Left lobe of liver (tissue), 2 donors: Measurements from ENCODE around the gene LRRC8D. TPM values are rescaled to one million over a fixed set of nuclear protein-coding genes. Genes with fewer than 3 reads are reported as not detected.

ENCODE experiments used
- ATAC-seq: fragments of 200-7000 bp; cut with Tn5 transposase; one replicate; pipeline ENCODE4 v1.9.1; 2020; ENCODE audit warnings: mild to moderate bottlenecking, moderate library complexity
- DNase-seq: peaks from one replicate; pipeline ENCODE4 v3.0.0-alpha.2; 2020; ENCODE audit warnings: low spot score
- total RNA-seq: library from RNA; stranded (reverse); gene quantifications from one replicate; pipeline ENCODE4 v1.2.1, GENCODE V29; 2021
- donor health status: DM: no; HTN: no; CAD: no; lungs with moderate emphysema.
- donor health status: DM: no; HTN: yes; CAD: no.

Gene LRRC8D
- total RNA-seq, 1 donor from 2014 or later = 22.1 TPM

DNA sequence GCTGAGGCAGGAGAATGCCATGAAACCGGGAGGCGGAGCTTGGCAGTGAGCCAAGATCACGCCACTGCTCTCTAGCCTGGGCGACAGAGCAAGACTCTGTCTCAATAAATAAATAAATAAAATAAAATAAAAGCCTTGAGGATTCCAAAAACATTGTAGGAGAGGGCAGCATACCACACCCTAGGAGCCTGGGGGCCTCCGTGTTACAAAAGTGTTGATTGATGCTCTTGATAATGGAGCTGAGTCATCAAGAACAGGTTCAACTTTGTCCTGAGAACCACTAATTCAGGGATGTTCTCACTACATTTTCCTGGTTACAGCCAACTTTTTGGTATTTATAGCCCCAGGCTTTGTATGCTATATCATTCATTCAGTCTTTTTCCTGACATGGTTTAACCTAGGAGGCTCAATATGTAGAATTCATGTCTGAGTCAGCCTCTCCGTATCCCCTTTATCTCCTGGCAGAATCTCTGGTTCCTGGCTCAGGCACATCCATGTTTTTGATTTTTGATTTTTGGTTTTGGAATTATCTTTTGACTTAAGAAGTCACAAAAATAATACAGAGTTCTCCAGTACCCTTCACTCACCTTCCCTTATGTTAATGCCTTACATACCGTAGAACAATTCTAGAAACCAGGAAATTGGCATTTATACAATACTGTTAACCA lies 69.4 kb downstream of the LRRC8D start:
- ATAC-seq (peak; percentile 20), DNase-seq (no peak)

DNA sequence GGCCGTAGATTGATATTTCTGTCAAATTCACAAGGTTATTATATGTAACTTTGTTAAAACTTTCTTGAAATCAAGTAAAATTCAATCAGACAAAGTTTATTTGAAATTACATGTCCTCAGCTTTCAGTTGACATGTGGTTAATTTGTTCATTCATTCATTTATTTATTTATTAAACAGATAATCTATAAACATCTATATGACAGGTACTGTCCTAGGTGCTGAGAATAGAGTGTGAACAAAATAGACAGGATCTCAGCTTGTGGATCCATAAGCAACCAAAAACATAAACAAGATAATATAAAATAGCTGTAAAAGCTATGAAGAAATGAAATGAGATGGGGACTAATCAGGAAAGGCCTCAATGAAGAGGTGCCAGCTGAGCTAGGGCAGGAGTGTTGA lies 72.0 kb downstream of the LRRC8D start:
- no peak for DNase-seq
- no peak for ATAC-seq

DNA sequence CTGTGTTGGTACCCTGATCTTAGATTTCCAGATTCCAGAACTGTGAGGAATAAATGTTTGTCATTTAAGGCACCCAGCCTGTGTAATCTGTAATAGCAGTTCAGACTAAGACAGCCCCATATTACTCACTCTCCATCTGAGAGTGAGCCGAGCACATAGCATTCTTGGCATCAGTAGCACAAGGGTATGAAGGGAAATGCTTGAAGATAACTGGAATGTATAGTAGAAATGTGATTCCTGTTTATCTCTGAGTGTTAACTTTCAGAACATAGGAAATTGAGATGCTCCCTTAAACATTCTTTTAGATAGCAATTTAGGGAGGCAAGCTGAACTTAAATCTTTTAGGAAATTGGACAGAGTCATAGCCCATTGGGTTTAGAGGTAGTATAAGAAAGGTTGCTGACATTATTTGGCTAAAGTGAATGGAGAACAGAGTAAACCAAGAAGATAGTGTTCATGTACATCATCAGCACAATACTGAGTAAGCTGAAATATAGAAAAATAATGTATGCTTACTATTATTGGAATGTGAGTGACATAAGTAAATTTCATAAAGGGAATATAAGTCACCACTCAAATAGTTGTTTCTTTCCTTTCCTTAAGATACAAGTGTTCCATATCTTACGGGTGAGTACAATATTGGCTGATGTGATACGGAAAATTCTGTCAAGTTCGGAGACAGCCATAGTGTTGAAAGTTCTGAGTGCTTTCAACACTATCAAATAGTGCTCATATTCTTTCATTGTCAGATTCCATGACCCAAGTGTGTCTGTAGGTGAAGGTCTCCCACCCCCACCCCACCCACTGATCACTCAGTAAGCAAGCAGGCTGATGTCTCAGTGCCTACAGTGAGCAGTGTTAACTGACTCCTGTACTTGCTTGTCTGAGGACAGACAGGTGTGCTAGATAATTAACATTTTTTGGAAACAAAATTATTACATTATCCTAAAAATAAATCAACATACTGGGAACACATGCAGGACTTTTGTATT lies 73.7 kb downstream of the LRRC8D start:
- no peak for ATAC-seq
- DNase-seq = no peak

DNA sequence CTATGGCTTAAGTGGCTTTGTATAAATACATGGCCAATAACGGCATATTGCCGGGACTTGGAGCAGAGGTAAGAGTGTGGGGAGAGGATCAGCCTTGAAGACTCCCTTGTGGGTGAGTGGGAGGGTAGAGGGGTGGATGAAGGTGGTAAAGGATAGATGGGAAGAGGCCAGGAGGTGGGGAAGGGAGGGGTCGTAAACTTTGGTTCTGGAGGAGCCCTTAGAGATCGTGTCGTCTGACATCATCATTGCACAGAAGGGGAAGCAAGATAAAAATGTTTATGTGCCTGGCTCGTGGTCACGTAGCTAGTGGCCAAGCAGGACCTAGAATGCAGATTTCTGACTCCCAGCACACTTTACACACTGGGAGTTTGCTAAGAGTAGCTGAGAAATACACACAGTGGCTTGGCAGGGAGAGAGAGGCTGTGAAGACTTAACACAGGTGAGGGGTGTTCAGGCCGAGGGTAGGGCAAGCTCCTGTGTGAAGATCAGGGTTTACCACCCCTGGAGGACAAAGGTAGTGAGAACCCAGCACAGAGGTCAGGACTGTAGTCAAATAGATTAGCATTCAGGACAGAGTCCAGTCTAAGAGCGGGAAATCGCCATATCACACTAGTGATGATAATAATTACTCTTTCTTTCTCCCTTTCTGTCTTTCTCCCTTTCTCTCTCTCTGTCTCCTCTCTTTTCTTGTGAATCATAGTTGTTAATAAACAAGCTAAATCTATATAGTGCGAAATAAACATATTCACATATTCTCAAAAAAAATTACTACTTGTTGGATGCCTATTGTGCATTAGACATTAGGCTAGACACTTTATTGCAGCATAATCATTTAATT lies 75.5 kb downstream of the LRRC8D start:
- DNase-seq (peak; percentile 55), ATAC-seq (peak; percentile 88)

DNA sequence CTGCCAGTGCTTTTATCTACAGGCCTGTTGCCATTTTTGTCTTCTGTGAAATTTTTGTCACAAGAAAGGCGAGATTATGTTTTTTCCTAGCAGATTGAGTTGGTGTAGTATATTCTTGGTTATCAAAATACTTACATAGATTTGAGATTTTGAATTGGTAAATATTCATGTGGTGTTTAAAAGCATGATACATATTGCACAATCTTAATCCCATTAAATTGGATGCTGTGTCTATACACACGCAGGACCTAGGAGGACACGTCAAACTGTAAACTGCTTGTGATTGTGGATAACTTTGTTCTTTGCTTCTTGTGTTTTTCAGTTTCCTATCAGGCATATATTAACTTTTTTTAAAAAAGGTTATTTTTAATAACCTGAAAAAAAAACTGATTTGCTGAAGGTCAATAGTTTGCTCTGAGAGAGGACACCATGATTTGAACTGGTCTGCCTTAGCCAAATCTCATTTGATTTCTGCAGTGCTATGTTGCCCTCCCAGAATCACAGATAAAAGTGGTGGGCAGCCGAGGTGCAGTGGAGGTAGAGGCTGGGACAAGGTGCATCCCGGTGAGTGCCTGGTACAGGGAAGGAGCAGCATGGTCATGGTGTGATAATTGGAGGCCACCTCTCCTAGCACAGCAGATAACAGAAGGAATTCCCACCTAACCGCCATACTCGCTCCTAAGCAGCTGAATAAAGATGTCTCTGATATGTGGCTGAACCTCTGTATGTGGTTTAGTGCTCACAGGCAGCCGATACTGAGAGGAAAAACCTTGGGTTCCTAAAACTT lies 76.7 kb downstream of the LRRC8D start:
- DNase-seq = no peak

DNA sequence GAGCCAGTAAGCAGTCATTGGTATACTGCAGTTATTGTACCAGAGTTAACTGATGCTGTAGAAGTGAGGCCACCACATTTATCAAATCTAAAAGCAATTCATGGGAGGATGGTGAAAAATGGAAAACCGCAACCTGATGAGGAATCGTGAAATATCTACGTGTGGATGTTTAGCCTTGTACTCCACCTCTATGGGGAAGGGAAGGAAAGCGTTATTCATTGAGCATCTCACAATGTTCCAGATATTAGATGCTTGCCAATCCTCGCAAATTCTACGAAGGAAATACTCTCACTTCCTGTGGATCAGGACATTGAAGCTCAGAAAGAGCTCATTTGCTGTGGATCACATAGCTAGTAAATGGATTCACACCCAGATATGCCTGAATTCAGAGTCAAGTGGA lies 77.3 kb downstream of the LRRC8D start:
- no peak for DNase-seq

More for the DNA sequence above, 76.7 kb downstream of the LRRC8D start:
- ATAC-seq = no peak

DNA sequence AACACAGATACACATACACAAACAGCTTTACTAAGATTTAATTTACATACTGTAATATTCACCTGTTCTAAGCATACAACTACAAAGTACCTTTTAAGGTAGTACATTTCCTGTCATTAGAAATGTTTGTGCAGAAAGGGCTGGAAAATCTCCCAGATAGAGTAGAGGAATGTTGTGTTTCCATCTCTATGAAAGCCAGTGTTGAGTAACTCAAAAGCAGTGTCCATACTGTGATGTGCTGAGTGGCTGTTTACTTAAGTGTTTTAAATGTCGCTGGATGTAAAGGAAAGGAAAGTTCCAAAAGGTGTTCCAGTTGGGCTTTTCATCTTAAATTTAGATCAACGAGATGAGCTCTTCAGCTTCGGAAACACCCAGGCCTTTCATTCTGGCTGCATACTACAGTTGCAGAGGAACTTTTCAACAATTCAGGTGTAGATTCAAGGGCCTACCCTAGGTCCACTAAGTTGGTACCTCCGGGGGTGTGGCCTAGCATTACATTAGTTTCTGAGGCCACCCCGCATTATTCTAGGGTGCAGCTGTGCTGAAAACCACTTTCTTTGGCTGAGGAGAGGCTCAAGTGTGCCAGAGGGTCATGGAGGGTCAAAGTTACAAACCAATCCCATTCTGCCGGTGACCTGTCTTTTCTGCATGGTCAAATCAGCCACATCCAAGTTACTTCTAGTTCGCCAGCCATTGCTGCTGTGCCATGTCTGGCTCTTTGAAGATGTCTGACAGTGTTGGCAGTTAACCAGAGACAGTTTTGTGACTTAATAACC lies 78.1 kb downstream of the LRRC8D start:
- ATAC-seq (peak; percentile 40), DNase-seq (no peak)

More for the DNA sequence above, 77.3 kb downstream of the LRRC8D start:
- ATAC-seq = no peak

DNA sequence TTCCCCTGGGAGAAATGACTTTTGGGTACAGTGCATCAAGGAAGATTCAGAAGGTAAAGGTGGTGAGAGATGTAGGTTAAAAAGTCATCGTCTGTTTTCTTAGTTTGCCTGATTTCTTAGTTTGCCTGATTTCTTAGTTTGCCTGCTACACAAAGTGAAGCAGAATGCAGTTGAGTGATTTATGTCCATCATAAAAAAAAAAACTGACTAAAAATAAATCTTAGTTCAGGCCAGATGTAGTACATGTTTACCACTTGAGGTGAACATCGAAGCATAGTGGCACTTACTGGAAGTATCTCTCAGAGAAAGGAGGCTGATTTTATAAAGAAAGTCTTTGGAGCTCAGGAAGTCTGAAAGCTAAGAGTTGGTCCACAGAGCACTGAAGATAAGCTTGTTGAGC lies 79.5 kb downstream of the LRRC8D start:
- DNase-seq (no peak), ATAC-seq (no peak)

DNA sequence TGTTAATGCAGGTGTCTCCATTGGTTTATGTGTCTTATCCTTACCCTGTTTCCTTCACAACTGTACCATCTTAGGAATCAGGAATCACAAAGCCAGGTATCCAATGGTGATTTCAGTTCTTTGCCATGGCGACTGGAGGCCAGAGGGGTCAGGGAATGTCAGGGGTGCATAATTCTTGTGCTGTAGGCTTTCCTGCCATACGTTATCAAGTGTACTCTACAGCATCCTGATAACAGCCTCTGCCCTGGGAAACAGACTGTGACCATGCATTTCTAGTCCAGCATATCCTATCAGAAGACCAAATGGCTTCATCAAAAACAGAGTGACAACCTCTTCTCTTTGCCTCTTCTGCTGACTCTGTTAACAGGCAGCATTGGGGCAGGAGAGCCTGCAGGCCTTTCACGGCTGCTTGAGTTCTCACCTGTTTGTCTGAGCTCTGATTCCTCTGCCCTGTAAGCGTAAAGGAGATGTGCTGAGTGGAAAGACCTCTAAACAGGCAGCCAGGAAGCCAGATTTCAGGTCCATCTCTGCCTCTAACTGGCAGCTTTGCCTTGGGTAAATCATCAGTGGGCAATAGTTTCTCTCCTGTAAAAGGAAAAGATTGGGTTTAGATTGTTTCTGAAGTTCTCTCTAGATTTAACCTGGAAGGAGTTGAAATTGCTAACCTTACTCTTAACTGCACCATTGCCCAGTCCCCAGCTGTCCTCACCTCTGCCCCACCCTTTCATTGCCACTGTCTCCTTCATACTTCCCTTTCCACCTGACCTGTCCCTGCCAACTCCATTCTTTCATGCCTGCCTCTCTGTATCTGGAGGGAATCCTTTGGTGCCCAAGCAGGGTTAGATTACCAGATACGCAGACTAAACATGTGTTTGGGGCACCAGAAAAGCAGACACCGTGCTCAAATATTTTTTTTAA lies 80.2 kb downstream of the LRRC8D start:
- no peak for DNase-seq
- no peak for ATAC-seq

DNA sequence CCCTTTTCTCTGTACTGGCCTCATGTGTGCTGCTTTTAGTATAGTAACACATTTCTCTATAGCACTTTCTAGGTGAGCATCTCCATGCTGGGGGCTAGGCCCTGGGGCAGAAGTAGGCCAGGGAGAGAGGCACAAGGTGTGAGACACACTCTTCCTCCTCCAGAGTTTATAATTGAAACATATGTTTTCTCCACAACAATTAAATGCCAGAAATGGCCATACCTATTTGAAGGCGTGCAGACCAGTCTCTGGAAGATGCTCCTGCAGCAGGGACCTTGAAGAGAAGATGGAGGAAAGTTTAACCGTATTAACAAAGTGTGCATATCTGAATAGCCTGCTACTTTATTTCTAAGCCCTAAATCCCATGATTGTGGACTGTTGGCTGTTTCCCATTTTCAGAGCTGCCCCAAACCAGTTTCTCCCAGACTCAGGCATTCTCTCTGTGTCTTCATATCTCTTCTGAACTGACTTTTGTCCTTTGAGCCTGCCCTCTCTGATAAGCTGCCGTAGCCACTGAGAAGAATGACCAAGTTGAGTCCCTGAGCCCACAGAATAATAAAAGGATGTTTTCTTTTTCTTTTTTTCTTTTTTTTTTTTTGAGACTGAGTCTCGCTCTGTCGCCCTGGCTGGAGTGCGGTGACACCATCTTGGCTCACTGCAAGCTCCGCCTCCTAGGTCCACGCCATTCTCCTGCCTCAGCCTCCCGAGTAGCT lies 81.3 kb downstream of the LRRC8D start:
- peak; percentile 83 for ATAC-seq
- peak; percentile 78 for DNase-seq

DNA sequence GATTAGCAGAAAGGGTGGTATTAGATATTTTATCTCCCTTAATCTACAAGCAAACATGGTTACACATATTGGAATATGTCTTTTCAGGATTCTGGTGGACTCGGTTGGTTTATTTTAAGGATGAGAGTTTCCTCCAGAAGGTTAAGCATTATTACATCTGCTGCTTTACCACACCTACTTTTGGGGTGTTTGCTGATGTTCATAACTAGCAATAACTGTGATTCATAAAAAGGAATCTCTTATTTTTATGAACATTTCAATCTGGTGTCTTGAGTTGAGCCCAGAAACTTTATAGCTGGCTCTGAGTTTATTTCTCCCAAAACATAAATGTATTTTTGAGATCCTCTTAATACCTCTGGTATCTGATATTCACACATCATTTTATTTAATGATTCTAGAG lies 82.7 kb downstream of the LRRC8D start:
- ATAC-seq (no peak), DNase-seq (no peak)

DNA sequence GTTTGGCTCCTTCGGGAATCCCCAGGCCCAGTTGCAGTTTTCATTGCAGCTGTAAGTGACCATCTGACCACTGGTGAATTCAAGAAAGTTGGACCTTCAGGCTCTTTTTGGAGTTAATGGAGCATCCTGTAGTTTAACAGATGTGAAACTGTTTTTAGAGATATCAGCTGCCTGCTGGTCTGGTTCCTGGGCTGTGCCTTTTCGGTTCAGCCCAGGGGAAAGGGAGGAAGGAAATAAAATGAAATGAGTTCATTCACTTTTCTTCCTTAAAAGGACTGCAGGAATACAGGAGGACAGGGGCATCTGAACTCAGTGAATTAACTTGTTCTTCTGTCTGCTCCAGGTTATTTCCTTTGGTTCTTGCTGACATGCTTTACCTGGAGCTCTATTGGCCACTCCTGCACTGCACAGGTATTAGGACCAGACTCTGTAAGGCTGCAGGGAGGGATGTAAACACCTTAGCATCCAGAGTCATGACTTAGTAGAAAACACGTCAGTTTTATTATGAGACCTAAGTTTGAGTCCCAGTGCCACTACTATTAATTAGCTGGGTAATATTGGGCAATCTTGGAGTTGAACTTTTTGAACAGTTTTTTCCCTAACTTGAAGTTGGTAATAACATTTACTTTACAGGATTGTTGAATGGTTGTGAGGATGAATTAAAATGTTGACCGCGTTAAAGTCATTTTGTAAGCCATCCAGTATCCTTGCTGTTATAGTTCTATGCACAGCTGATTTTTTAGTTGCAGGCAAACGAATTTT lies 83.6 kb downstream of the LRRC8D start:
- ATAC-seq = no peak
- no peak for DNase-seq

DNA sequence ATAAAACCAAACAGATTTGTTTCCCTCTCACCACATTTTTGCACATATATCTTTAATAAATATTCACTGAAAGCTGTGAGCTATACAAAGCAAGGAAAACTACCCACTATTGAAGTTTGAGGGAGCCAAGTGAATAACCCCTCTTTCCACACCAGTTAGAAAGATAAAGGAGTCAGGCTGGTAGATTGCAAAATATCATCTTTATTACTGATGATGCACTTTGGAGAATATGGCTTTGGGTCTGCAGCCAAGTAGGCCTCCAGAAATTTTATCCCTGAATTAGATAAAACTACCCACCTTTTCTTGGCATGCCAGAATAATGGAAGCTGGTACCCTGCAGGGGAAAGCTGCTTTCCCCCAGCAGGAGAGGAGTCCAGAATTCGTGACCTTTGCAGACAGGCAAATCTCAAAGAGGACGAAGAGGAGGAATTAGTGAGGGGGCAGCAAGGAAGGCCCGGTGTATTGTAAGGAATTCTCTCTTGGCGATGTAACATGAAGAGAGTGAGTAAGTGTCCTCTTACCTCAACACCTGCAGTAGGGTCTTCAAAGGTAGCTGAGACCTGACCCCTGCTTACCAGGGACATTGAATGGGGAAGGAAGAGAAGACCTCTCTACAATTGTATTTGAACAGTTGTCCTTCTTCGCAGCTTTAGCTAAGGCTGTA lies 84.7 kb downstream of the LRRC8D start:
- no peak for ATAC-seq
- DNase-seq = no peak

DNA sequence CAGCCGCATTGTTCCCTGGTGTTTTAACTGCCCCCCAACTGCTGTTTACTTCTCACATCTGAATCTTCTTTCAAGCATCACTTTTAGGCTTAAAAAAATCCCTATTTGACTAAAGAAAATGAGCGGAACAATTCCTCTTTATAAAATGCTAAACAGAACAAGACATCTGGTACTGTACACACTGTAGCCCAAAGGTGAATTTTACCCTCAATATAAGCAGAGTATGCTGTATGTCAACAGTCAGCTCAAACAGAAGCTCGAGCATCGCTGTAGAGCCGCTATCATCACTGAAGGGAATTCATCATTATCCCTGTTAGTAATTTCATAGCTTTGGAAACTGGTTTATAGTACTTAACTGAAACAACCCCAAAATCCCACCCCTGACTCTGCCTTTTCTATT lies 85.3 kb downstream of the LRRC8D start:
- ATAC-seq (no peak), DNase-seq (no peak)

DNA sequence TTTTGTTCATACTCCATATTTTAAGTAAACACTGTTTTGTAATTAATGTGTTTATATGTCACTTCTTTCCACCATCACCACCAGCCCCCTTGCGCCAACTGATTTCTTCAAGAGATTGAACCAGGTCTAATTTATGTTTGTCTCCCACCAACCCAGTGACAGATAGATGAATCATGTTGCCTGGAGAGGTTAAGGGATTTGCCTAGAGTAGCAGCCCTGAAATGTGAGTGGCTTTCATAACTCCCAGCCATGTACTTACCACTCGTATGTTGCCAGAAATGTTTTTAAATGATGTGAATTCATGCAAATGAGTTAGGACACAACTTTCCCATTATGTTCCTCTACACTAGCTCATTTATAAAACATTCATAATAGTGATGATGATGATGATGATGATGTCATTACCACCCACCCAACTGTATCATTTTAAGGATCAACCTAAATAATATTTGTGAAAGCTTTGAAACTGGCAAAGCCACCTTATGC lies 86.9 kb downstream of the LRRC8D start:
- DNase-seq (no peak), ATAC-seq (no peak)

DNA sequence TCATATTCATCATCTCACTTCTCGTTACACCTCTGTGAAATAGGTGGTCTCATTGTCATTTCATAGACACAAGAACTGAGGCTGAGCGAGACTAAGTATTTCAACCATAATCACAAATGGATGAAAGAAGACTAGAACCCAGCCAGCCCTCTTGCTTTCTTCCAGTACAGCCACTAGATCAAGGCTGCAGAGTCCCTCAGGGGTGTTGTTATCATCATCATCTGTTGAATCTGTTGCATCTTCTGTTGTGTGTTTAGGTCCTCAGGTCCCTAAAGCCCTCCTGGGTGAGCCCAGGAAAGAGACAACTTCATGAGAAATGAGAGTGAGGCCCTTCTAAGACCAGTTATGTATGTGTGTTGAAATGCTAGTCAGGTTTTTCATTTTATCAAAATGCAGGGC lies 87.4 kb downstream of the LRRC8D start:
- DNase-seq (no peak), ATAC-seq (no peak)
